Bone marrow (tissue), 2 donors: ENCODE measurements around the gene PDHB.
A peak's percentile ranks its signal among the peaks of the same experiment; 100 is the strongest.

Source experiments
- DNase-seq, 2 donors: peaks; one replicate each; lab custom pipeline; 2025; lab: John Stamatoyannopoulos, UW

Gene PDHB

GRCh38 chr3:58403513-58404109, 30.0 kb downstream of the PDHB start:
- DNase-seq: no peak

DNA sequence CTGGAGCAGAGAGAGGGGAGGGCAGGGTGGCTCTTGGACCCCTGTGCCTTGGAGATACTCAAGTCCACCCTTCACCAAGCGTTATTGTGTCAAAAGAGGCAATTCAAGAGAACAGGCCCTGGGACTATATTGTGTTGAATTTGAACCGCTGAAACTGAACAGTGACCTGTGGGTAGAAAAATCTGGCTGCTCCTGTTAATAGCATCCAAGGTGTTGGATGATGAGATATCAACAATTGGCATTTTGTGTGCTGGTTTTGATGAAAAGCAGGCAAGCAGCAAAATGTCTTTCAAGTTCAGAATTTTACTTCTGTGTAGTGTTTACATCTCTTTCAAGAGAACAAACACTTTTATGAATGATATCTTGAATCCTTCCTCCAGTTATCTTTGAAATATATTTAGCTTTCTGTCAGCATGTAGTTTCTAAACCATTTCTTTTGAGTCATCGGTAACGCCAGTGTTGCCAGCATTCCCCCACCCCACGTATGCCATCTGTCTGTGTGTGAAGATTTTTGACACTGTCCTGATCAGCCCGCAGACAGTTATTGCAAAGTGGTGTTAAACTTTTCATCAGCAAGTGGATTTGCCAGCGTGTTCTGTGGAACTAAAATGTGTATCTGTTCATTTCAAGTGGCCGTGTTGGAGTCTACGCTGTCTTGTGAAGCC, 34.8 kb downstream of the PDHB start:
- DNase-seq: no peak

GRCh38 chr3:58394339-58394738, 39.3 kb downstream of the PDHB start:
- DNase-seq: no peak

GRCh38 chr3:58392181-58392580, 41.5 kb downstream of the PDHB start:
- no peak for DNase-seq

- DNase-seq: no peak
These were observed 42.3 kb downstream of the PDHB start for GRCh38 chr3:58391156-58391865.

DNA sequence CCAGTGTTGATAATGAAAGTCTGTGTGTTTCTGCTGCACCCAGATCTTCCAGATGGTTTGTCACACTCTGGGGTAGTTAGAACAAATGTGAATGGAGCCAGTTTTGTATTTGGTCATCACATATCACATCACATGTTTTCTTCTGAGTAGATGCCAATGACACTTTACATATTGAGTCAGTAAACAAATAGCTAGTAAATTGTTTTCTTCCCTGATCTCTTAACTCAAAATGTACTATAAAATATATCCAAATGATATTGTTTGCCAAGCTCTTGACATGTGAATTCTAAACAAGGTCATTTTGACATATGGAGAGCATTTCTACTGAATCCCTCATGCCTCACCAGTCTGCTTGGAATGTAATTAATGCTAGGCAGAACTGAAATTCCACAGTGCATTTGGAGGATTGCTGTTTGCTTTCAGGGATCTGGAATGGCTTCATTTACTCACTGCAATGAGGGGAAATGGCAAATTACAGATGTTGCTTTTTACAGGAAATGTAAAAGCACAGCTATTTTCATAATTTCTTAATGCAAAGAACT, 45.0 kb downstream of the PDHB start:
- DNase-seq: no peak

- DNase-seq: no peak
These were observed 45.7 kb downstream of the PDHB start for GRCh38 chr3:58387650-58388546.

- peak in 1 of 2 donors; percentile 22 for DNase-seq
These were observed 46.8 kb downstream of the PDHB start for GRCh38 chr3:58386626-58387365.

DNA sequence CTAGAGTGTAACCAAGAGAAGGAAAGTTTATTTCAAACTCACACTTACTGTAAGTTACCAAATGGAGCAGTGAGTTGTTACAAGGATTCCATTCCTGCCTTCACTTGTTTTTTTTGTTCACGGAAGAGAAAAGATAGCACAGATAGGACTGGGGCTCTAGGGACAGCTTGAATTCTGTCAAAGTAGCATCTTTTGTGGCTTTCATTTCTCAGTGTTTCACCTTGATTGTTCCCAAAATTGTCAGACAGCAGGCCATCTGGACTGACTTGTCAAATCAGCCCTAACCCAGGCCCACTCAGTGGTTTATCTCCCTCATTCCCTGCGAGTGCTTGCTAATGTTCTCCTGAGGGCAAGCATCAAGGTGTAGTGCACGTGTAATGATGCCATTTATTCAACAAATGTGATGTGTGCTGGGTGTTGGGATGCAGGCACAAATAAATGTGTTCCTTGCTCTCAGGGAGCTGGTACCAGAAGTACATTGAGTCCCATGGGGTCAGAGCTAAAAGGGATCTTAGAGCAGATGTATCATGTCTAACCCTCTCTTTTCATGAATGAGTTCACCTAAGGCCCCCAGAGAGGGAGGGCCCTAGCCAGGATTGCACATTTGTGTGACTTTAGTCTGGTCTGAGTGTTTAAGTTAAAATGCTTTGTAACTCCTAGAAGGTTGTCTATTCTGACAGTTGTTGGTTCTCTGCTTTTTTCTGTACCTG, 49.1 kb downstream of the PDHB start:
- DNase-seq: no peak

- no peak for DNase-seq
These were observed 49.7 kb downstream of the PDHB start for GRCh38 chr3:58383904-58384303.

DNA sequence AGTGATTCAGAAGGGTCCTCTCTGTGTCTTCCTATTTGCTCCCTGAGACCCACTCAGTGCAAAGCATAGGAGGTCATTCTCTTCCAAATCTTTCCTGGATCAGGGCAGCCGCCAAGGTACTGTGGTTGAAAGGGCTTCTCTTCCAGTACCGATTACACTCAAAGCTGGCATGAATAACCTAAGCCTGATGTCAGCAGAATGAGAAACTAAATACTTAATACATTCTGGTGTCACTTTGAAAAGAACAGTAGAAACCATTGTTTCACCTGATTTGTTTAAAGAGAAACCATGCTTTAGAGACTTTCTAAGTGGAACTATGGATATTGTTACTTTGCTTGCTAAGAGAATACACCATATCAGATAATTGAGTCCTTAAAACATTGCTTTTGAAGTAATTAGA, 50.2 kb downstream of the PDHB start:
- no peak for DNase-seq

DNA sequence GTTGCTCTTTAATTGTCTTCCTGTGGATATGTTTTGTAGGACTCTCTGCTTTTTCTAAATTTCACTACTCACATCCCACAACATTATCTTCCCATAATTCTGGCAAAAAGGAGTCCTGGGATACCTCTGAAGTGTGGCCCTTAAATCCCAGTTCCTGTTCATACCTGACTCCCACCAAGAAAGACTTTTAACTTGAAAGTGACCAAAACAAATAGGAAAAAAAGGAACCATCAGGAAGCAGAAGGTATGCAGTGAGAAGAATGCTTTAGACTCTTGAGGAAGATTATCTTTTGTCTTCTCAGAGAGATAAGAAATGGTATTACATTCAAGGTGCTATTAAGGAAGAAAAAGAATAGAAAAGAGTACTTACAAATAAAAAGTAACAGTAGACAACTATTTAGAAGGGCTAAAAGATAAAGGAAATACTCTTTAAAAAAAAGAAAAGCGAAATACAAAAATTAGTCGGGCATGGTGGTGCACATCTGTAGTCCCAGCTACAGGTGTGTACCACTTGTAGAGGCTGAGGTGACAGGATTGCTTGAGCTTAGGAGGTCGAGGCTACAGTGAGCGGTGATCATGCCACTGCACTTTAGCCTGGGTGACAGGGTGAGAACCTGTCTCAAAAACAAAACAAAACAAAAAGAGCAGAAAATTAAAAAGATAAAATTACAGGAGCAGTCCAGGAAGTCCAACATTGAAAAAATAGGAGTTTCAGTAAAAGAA, 54.1 kb downstream of the PDHB start:
- no peak for DNase-seq

- DNase-seq: no peak
These were observed 55.9 kb downstream of the PDHB start for GRCh38 chr3:58377750-58378149.
